Adrenal gland (tissue), 12 donors: ENCODE results near the gene OR7A10. TPM values are rescaled to one million over a fixed set of nuclear protein-coding genes. Genes with fewer than 3 reads are reported as not detected.

Source experiments
- DNase-seq, 7 donors: peaks; one replicate each; pipeline ENCODE4 v3.0.0-alpha.2; 2019 to 2020
- H3K27ac ChIP-seq, 5 donors: fragments of 200-600 bp; sonication (generic) in 4 of 5; 1 replicate in 3 of 5; 2 replicates in 2 of 5; pipeline versions ENCODE4 v1.5.1 to v1.8.0; 2016 to 2020; ENCODE audit warnings: mild to moderate bottlenecking in 1 of 5
- H3K27me3 ChIP-seq: fragments of 200-600 bp; 2 replicates; pipeline ENCODE4 v1.8.0; 2021
- H3K36me3 ChIP-seq, 2 donors: fragments of 200-600 bp; replicated peaks in 1 of 2; 1 replicate in 1 of 2; 2 replicates in 1 of 2; pipeline versions ENCODE4 v1.5.1 to v1.8.0; 2018 to 2022
- H3K4me1 ChIP-seq, 2 donors: fragments of 200-600 bp; replicated peaks in 1 of 2; 1 replicate in 1 of 2; 2 replicates in 1 of 2; pipeline versions ENCODE4 v1.5.1 to v1.8.0; 2018 to 2021
- H3K4me3 ChIP-seq, 4 donors: fragments of 200-600 bp; sonication (generic) in 3 of 4; one replicate each; pipeline ENCODE4 v1.5.1; 2016 to 2018
- H3K9me3 ChIP-seq, 3 donors: fragments of 200-600 bp; sonication (generic) in 1 of 3; replicated peaks in 1 of 3; 1 replicate in 2 of 3; 2 replicates in 1 of 3; pipeline versions ENCODE4 v1.5.1 to v1.8.0; 2016 to 2021
- CTCF ChIP-seq, 6 experiments: fragments of 450-650 bp in 4 of 6; fragments of 200-600 bp in 2 of 6; sonication (generic) in 1 of 6; IDR thresholded peaks; 1 replicate in 5 of 6; 2 replicates in 1 of 6; pipeline versions ENCODE4 v1.5.1 to v1.8.0; 2016 to 2021; ENCODE audit warnings: antibody characterized with exemption in 6 of 6, mild to moderate bottlenecking in 2 of 6, moderate library complexity in 1 of 6
- POLR2A ChIP-seq, 2 donors: fragments of 450-650 bp; IDR thresholded peaks; one replicate each; pipeline ENCODE4 v1.6.1; 2017; ENCODE audit warnings: antibody characterized with exemption in 2 of 2, mild to moderate bottlenecking in 2 of 2, moderate library complexity in 1 of 2
- WGBS, 4 donors: extraction: QIAGEN DNeasy Blood & Tissue Kit in 2 of 4; methylation state at CpG; one replicate each; pipeline versions ENCODE4 v1.1.5 to v1.1.7; 2013 to 2017; 5-methylcytosine and 5-hydroxymethylcytosine counted together
- intact Hi-C, 2 donors: fragments of 100-400 bp; cut with DNase I; formaldehyde crosslinking; loops; one replicate each; pipeline versions ENCODE4 v1.14.1 to v1.15.0; 2022 to 2023
- polyA plus RNA-seq, 3 donors: library from polyadenylated mRNA; stranded (reverse); fragments of 200-250 nt in 2 of 3; fragments of 350-450 nt in 1 of 3; fragmentation: Illumina TruSeq in 1 of 3; extraction: RNeasy Lipid Tissue Mini Kit (QIAGEN cat#74804) in 1 of 3; gene quantifications; one replicate each; pipeline ENCODE4 v1.2.3, GENCODE V29; 2013 to 2014
- total RNA-seq, 9 donors: library from RNA; depleted of rRNA in 4 of 9; stranded (reverse); fragments of >200 nt in 4 of 9; fragments of 120-200 nt in 1 of 9; fragmentation: NEBNext Ultra II Directional in 1 of 9; extraction: Animal tissue kit (Norgen Biotek cat#: 25700) in 1 of 9; gene quantifications; one replicate each; pipeline versions ENCODE4 v1.1.0 to v1.2.4, GENCODE V29; 2013 to 2023
- donor health status: healthy with polysubstance abuse.
- donor health status: Bipolar disorder and iron deficiency.
- donor health status: DM: yes; HTN: yes; CAD: no.
- donor health status: DM: no; HTN: no; CAD: no.
- donor health status: DM: no; HTN: no; CAD: no.
- donor health status: DM: yes; HTN: yes; CAD: no.

The OR7A10 gene
- total and polyA plus RNA-seq, 12 donors = not detected

GRCh38 chr19:14821937-14822336, 26.8 kb downstream of the OR7A10 start:
- H3K4me3 ChIP-seq = no peak overlapping the region
- no peak overlapping the region for H3K27ac ChIP-seq
- peaks cover 7% of the 10 kb centered on the region in 2 donors for H3K4me1 ChIP-seq
- intact Hi-C loops = no loop called here
- H3K27me3 ChIP-seq = no peaks in the 10 kb centered on the region
- TF ChIP-seq POLR2A (IDR thresholded peaks at IDR 0.05) (no peak), CTCF (IDR thresholded peaks at IDR 0.05) (no peak)
- no peak for DNase-seq
- H3K9me3 ChIP-seq = no peaks in the 10 kb centered on the region
- H3K36me3 ChIP-seq = no peaks in the 10 kb centered on the region
- WGBS, 4 donors = 68 to 79% (median 72%) methylated on average over 6 of the region's 6 CpGs

- Histone ChIP-seq H3K4me1 (no peaks in the 10 kb centered on the region), H3K36me3 (no peaks in the 10 kb centered on the region), H3K27ac (no peak overlapping the region), H3K4me3 (no peak overlapping the region), H3K27me3 (no peaks in the 10 kb centered on the region), H3K9me3 (no peaks in the 10 kb centered on the region)
- TF ChIP-seq CTCF (IDR thresholded peaks at IDR 0.05) (no peak), POLR2A (IDR thresholded peaks at IDR 0.05) (no peak)
- no peak for DNase-seq
- intact Hi-C loops = no loop called here
- WGBS, 4 donors = 76 to 83% (median 80%) methylated on average over 8 of the region's 8 CpGs
Observed at GRCh38 chr19:14818588-14818987, 30.1 kb downstream of the OR7A10 start.

GRCh38 chr19:14817052-14817451, 31.7 kb downstream of the OR7A10 start:
- Histone ChIP-seq H3K27ac (no peak overlapping the region), H3K4me3 (no peak overlapping the region), H3K36me3 (no peaks in the 10 kb centered on the region), H3K9me3 (no peaks in the 10 kb centered on the region), H3K4me1 (no peaks in the 10 kb centered on the region), H3K27me3 (no peaks in the 10 kb centered on the region)
- TF ChIP-seq CTCF (IDR thresholded peaks at IDR 0.05) (no peak), POLR2A (IDR thresholded peaks at IDR 0.05) (no peak)
- no peak for DNase-seq
- intact Hi-C loops = no loop called here
- WGBS, 4 donors = 71 to 83% (median 73%) methylated on average over 3 of the region's 3 CpGs

- H3K4me3 ChIP-seq = no peak overlapping the region
- DNase-seq = peak in 3 of 7 donors; percentile 13 to 51 (median 34)
- H3K27me3 ChIP-seq = no peaks in the 10 kb centered on the region
- intact Hi-C loops = no loop called here
- H3K4me1 ChIP-seq = peaks cover 0 to under 1% of the 10 kb centered on the region in 2 donors
- 60 to 71% (median 65%) methylated on average over 2 of the region's 2 CpGs for WGBS, 4 donors
- no peaks in the 10 kb centered on the region for H3K9me3 ChIP-seq
- H3K36me3 ChIP-seq = no peaks in the 10 kb centered on the region
- TF ChIP-seq POLR2A (IDR thresholded peaks at IDR 0.05) = no peak
- H3K27ac ChIP-seq = no peak overlapping the region
Observed at GRCh38 chr19:14814982-14815652, 33.6 kb downstream of the OR7A10 start.
